ENCODE measurements around the gene CRTAC1.

CRTAC1 gene

DNA sequence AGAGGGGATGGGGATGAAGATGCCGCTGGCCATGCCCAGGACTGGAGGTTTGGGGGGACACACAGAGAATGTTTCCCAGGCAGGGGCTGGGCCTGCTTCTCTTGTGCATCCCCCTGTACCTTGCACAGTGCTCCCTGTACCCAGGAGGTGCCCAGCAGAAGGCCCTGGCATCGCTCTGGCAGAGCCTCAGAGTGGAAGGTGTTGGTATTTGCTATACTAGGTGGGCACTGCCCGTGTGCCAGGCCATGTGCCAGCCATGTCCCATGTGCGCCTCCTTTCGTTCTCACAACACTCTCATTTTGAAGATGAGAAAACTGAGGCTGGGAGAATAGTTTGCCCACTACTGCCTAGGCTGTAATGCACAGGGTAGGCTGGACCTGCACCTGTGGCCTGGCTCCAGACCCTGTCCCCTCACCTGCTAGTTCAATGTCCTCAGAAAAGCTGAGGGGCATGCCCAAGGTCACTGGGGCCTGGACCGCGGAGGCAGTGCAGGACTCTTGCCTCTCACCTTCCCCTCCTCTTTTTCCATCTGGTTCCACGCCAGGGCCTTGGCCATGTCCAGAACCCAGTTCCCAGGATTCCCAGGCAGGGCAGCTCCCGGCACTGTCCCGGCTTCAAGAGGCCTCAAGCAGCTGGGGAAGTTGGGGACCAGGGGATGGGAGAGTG is 116.1 kb downstream of the CRTAC1 start:
- H3K4me1 Mint-ChIP-seq, result no peaks in the 10 kb centered on the region
- no peak overlapping the region for H3K4me3 Mint-ChIP-seq
- H3K27me3 Mint-ChIP-seq, result peaks cover 2% of the 10 kb centered on the region
- no peaks in the 10 kb centered on the region for H3K36me3 Mint-ChIP-seq (ENCODE audit: low read depth)
- no peak for DNase-seq
- ATAC-seq, result no peak
- no peaks in the 10 kb centered on the region for H3K9me3 Mint-ChIP-seq
- H3K27ac Mint-ChIP-seq, result no peak overlapping the region

DNA sequence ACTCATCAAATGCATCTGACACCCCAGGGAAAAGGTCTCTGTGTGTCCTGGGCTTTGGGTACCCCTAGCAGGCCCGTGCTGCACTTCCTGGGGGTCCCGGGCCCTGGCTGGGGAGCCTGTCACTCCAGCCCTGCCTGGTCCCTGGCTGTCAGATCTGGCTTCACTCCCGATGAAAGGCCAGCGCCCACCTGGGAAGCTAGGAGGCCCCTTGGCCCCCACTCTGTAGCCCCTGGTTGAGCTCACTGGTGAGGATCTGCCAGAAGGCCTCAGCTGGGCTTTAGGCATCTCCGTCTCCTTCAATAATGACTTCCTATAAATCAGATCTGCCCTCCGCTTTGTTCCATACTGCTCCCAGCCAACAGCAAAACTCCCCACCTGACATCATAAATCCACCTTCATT is 116.8 kb downstream of the CRTAC1 start:
- Mint-ChIP-seq H3K4me1 (no peaks in the 10 kb centered on the region), H3K9me3 (no peaks in the 10 kb centered on the region), H3K4me3 (no peak overlapping the region), H3K27me3 (peaks cover 2% of the 10 kb centered on the region), H3K27ac (no peak overlapping the region), H3K36me3 (ENCODE audit: low read depth) (no peaks in the 10 kb centered on the region)
- ATAC-seq (no peak), DNase-seq (no peak)

DNA sequence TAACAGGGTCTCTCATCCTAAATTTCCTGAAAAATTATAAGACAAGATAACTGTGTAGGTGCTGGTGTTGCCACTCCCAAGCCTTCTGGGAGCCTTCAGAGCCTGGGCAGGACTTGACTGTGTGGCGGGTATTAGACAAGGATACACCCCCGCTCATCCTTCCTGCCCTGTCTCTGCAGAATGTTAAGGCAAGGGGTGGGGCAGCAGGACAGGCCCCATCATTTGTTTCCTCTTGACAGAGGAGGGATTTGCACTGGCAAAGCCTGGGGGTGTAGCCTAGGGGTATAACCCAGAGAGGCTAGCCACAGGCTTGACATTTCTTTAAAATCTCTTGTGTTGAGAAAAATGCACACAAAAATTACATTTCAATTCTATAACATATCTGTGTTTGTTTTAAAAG is 117.2 kb downstream of the CRTAC1 start:
- DNase-seq (no peak), ATAC-seq (no peak)
- H3K4me1 Mint-ChIP-seq, result no peaks in the 10 kb centered on the region
- no peak overlapping the region for H3K27ac Mint-ChIP-seq
- H3K4me3 Mint-ChIP-seq, result no peak overlapping the region
- peaks cover 2% of the 10 kb centered on the region for H3K27me3 Mint-ChIP-seq
- H3K9me3 Mint-ChIP-seq, result no peaks in the 10 kb centered on the region
- H3K36me3 Mint-ChIP-seq (ENCODE audit: low read depth), result no peaks in the 10 kb centered on the region

DNA sequence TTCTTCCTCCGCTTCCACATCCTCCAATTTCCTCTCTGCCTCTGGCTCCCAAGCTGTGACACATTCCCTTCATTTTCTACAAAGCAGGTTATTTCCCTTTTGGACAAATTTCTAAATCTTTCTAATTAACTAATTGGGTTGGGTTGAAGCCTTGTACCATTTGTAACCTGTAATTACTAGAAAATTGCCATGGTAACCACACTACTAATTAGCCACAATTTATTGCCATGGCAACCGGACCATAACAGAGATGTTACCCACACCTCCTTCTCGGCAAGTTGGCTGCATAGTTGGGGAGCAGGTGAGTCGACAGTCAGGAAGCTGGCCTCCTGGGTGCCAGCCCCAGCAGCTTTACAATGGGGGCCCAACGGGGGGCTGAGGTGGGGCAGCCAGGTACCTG is 119.2 kb downstream of the CRTAC1 start:
- Mint-ChIP-seq H3K36me3 (ENCODE audit: low read depth) (no peaks in the 10 kb centered on the region), H3K4me3 (no peak overlapping the region), H3K27me3 (peaks cover 11% of the 10 kb centered on the region), H3K9me3 (no peaks in the 10 kb centered on the region), H3K4me1 (no peaks in the 10 kb centered on the region), H3K27ac (no peak overlapping the region)
- DNase-seq, result no peak
- no peak for ATAC-seq

DNA sequence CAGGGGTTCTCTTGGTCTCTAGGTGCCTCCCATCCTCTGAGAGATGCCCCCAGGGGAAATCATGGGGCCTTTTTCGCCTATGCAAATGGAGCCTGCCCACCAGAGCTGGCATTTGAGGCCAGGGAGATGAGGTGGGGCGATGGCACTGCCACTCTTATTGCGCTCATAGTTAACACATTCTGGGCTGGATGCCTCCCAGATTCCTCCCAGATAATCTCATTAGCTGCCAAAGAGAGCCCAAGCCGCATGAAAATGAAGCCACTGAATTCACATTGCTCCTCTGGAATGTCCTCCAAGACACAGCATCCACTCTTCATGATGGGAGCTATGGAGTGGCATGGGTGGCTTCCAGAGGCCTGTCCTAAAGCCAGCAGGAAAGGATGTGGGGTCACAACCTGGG is 119.8 kb downstream of the CRTAC1 start:
- H3K36me3 Mint-ChIP-seq (ENCODE audit: low read depth), result no peaks in the 10 kb centered on the region
- no peak overlapping the region for H3K27ac Mint-ChIP-seq
- H3K4me3 Mint-ChIP-seq, result no peak overlapping the region
- no peak for DNase-seq
- peaks cover 10% of the 10 kb centered on the region for H3K27me3 Mint-ChIP-seq
- H3K4me1 Mint-ChIP-seq, result no peaks in the 10 kb centered on the region
- no peak for ATAC-seq
- H3K9me3 Mint-ChIP-seq, result no peaks in the 10 kb centered on the region

DNA sequence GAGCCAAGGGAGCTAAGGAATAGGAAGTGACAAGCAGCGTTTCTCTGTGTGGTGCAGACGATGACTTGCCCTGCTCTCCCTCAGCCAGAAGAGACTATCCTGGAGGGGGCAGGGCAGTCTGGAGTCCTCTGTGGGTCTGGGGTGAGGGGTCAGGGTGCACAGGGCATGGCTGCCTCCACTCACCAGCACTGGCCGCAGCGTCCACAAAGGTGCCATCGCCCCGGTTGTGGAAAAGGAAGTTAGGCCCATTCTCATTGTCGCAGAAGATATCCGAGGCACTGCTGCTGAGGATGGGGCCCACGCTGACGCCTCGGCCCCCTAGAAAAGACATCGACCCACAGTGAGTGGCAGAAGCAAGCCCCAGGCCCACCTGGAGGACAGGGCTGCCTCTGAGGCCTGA is 122.6 kb downstream of the CRTAC1 start:
- Mint-ChIP-seq H3K27ac (no peak overlapping the region), H3K9me3 (no peaks in the 10 kb centered on the region), H3K4me3 (no peak overlapping the region), H3K27me3 (peaks cover 16% of the 10 kb centered on the region), H3K4me1 (no peaks in the 10 kb centered on the region), H3K36me3 (ENCODE audit: low read depth) (no peaks in the 10 kb centered on the region)
- DNase-seq (no peak), ATAC-seq (no peak)

DNA sequence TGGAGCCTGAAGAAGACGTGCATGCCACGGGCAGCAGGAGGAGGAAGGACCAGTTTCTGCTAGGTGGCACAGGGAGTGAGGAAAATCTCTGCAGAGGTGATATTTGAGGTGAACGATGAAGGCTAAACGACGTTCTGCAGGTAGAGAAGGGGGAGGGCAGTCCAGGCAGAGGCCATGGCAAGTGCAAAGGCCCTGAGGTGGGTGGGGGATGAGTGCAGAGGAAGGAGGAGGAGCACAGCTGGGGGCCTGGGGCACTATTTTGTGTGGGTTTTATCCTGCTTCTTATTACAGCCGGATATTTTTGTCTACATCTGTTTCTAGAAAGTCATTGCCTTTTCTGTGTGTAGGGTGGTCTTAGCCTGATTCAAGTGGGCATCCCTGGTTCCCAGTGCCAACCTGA is 123.2 kb downstream of the CRTAC1 start:
- no peaks in the 10 kb centered on the region for H3K36me3 Mint-ChIP-seq (ENCODE audit: low read depth)
- peaks cover 16% of the 10 kb centered on the region for H3K27me3 Mint-ChIP-seq
- no peak overlapping the region for H3K27ac Mint-ChIP-seq
- H3K9me3 Mint-ChIP-seq, result no peaks in the 10 kb centered on the region
- H3K4me3 Mint-ChIP-seq, result no peak overlapping the region
- ATAC-seq (no peak), DNase-seq (no peak)
- no peaks in the 10 kb centered on the region for H3K4me1 Mint-ChIP-seq

DNA sequence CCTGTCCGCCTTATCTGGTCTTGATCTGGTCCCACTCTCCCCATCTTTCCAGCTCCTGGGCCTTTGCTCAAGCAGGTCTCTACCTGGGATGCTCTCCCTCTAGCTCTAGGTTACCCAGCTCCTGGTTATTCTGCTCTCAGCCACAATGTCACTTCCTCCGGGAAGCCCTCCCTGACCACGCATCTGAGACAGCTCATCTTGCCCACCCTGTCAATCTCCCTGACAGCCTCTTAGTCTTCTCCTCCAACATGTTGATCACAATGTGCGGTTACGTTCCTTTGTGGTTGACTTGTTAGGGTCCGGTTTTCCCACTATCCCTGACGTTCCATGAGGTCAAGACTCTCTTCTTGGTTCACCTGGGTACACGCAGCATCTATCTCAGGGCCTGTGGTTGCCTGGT is 125.1 kb downstream of the CRTAC1 start:
- H3K4me3 Mint-ChIP-seq, result no peak overlapping the region
- no peak for ATAC-seq
- H3K36me3 Mint-ChIP-seq (ENCODE audit: low read depth), result no peaks in the 10 kb centered on the region
- no peaks in the 10 kb centered on the region for H3K4me1 Mint-ChIP-seq
- H3K27me3 Mint-ChIP-seq, result peaks cover 16% of the 10 kb centered on the region
- DNase-seq, result no peak
- H3K9me3 Mint-ChIP-seq, result no peaks in the 10 kb centered on the region
- no peak overlapping the region for H3K27ac Mint-ChIP-seq

DNA sequence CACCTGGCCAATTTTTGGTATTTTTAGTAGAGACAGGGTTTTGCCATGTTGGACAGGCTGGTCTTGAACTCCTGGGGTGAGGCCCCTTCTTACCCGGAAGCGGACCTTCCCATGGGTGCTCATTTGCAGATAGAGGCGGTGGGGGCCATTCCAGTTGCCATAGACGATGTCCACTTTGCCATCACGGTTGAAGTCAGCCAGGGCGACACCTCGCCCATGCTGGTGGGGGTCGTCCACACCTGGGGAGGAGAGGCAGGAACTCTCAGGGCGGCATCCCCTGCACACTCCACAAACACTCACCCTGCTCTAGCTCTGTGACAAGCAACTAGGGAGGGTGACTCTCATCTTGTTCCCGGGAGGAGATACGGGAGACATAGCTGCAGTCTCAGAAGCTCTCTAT is 125.8 kb downstream of the CRTAC1 start:
- no peak overlapping the region for H3K4me3 Mint-ChIP-seq
- no peaks in the 10 kb centered on the region for H3K36me3 Mint-ChIP-seq (ENCODE audit: low read depth)
- H3K27me3 Mint-ChIP-seq, result peaks cover 16% of the 10 kb centered on the region
- no peak overlapping the region for H3K27ac Mint-ChIP-seq
- no peaks in the 10 kb centered on the region for H3K9me3 Mint-ChIP-seq
- no peak for DNase-seq
- H3K4me1 Mint-ChIP-seq, result no peaks in the 10 kb centered on the region
- no peak for ATAC-seq

DNA sequence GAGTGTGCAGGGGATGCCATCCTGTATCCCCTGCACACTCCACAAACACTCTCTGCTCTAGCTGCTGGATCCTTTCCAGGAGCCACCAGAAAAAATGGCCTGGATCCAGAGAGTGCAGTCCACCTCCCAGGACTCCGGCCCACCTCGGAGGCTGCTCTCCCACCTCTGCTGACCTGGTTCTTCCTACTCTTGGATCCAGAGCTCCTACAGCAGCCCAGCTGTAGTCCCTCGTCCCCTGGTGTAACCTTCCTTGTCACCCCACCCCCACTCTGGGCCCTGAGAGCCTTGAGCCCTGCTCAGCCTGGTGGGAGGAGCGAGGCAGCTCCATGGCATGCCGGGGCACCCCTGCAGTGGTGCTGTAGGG is 126.4 kb downstream of the CRTAC1 start:
- Mint-ChIP-seq H3K27me3 (peaks cover 16% of the 10 kb centered on the region), H3K4me1 (no peaks in the 10 kb centered on the region), H3K36me3 (ENCODE audit: low read depth) (no peaks in the 10 kb centered on the region), H3K9me3 (no peaks in the 10 kb centered on the region), H3K27ac (no peak overlapping the region), H3K4me3 (no peak overlapping the region)
- DNase-seq (no peak), ATAC-seq (no peak)

DNA sequence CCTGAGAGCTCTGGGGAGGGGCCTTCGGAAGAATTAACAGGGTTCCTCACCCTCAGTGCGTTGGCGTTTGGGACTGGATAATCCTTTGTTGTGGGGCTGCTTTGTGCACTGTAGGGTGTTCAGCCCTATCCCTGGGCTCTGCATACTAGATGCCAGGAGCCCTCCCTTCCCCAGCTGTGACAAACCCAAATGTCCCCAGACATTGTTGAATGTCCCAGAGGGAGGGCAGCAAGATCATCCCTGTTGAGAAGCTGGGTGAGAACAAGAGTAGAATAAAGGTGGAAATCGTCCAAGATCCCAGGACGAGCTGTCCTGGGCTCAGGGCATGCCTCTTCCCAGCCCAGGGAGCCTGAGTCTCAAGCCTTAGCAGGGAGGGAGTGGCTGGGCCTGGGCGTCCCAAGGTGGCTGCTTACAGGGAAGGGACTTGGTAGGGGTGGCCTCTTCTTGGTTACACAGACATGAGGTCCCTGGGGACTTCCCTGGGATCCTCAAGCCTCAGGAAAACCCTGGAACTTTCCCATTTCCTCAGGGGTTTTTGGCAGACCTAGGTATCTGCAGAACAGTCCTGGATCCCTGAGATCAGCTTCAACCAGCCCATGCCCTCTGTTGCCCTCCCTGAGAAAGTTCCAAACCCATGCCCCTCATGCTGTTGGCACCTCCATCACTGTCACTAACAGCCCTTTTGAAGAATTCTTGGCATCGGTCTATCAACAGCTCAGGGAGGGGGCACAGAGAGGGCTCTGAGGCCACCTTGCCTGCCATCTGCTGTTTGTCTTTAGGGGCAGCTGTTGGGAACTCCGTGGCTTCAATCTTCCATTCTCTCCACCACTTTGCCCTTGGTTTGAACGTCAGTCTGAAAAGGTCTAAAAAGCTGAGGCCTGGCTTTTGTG is 127.0 kb downstream of the CRTAC1 start:
- Mint-ChIP-seq H3K27ac (no peak overlapping the region), H3K9me3 (no peaks in the 10 kb centered on the region)
- ATAC-seq, result no peak

DNA sequence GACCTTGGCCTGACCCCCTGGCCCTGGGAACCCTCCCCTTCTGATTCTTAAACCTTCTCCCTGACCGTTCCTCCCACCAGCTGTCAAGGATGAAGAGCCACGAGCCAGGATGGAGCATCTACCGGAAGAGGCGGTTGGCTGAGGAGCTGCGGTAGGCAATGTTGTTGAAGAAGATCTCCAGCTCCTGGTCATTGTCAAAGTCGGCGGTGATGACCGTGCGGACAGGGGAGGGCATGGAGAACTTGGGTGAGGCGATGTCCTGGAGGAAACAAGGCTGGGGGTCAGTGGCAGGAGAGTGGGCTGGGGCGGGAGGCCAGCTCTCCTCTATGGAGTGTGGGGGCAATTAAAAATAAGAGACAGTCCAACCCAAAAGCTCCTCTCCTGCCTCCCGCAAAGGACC is 129.0 kb downstream of the CRTAC1 start:
- Mint-ChIP-seq H3K9me3 (no peaks in the 10 kb centered on the region), H3K27ac (no peak overlapping the region), H3K4me3 (no peak overlapping the region), H3K27me3 (peaks cover 8% of the 10 kb centered on the region), H3K4me1 (no peaks in the 10 kb centered on the region), H3K36me3 (ENCODE audit: low read depth) (no peaks in the 10 kb centered on the region)
- ATAC-seq (no peak), DNase-seq (no peak)

More for the DNA sequence above, 127.0 kb downstream of the CRTAC1 start:
- no peaks in the 10 kb centered on the region for H3K36me3 Mint-ChIP-seq (ENCODE audit: low read depth)
- no peak overlapping the region for H3K4me3 Mint-ChIP-seq
- peaks cover 16% of the 10 kb centered on the region for H3K27me3 Mint-ChIP-seq
- no peaks in the 10 kb centered on the region for H3K4me1 Mint-ChIP-seq
- no peak for DNase-seq

DNA sequence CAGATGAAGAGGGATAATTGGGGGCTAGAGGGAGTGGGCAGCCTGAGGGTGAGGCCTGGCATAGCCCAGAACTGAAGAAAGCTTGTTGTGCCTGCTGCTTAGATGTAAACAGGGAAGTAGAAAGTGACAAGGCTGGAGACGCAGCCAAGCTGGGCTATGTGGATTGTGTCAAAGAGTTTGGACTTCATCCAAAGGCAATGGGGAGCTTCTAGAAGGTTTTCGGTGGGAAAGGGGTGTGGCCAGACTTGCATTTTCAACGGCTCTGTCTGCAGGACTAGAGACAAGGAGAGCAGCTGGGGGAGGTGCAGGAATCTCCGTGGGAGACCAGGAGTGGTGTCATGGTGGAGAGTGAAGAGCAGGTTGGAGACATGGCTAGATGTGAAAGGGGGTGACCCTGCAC is 132.0 kb downstream of the CRTAC1 start:
- H3K27ac Mint-ChIP-seq, result no peak overlapping the region
- H3K4me1 Mint-ChIP-seq, result no peaks in the 10 kb centered on the region
- DNase-seq (no peak), ATAC-seq (no peak)
- no peaks in the 10 kb centered on the region for H3K9me3 Mint-ChIP-seq
- H3K4me3 Mint-ChIP-seq, result no peak overlapping the region
- H3K36me3 Mint-ChIP-seq (ENCODE audit: low read depth), result no peaks in the 10 kb centered on the region
- H3K27me3 Mint-ChIP-seq, result peaks cover 2% of the 10 kb centered on the region

DNA sequence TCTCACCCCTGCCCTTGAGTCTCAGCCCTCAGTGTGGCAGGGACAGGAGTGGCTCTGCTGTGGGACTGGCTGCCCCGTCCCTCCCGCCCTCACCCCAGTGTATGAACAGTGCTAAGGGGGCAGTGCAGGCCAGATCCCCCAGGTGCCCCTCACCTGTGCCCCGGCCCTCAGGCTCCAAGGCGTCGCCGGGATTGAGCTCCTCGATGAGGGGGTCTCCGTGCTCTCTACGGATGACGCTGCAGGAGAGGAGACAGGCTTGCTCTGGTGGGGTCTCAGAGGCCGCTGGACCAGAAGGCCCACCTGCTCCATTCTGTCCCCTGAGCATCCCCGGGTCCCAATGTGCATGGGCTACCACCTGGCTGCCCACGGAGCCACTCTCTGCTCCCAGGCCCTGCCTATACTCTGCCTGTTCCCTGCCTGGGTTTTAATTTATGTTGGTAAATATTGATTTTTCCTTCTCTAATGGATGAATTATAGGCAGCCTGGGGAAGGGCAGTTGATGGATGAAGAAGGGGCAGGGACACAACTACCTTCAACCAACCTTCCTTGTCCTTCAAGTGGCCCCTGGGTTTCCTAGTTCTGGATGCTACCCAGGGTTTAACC is 133.6 kb downstream of the CRTAC1 start:
- Mint-ChIP-seq H3K9me3 (no peaks in the 10 kb centered on the region), H3K4me1 (no peaks in the 10 kb centered on the region), H3K27me3 (peaks cover 3% of the 10 kb centered on the region), H3K36me3 (ENCODE audit: low read depth) (no peaks in the 10 kb centered on the region), H3K4me3 (no peak overlapping the region), H3K27ac (no peak overlapping the region)
- DNase-seq, result no peak
- ATAC-seq, result no peak

DNA sequence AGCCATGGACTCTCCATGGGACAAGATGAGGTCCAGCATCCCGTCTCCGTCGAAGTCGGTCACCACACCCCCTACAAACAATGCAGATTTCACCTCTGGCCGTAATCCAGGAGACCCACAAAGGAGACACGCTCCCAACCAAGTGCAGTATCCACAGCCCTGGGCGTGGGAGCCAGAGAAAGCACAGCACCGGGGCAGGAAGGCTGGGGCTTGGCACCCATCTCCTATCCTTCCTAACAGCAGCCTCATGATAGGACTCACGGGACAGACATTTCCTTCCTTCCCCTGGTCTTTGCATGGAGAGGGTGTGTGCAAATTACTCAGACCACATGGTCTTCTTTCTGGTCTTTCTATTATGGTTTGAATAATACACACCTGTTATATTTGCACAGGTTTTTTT is 134.5 kb downstream of the CRTAC1 start:
- H3K27ac Mint-ChIP-seq, result no peak overlapping the region
- H3K36me3 Mint-ChIP-seq (ENCODE audit: low read depth), result no peaks in the 10 kb centered on the region
- H3K4me3 Mint-ChIP-seq, result no peak overlapping the region
- ATAC-seq (no peak), DNase-seq (no peak)
- H3K4me1 Mint-ChIP-seq, result no peaks in the 10 kb centered on the region
- H3K27me3 Mint-ChIP-seq, result peaks cover 8% of the 10 kb centered on the region
- H3K9me3 Mint-ChIP-seq, result no peaks in the 10 kb centered on the region
